GM23338 (cell line): ENCODE data around the gene HIVEP2. TPM values are rescaled to one million over a fixed set of nuclear protein-coding genes. Genes with fewer than 3 reads are reported as not detected.

Source experiments
- ATAC-seq: fragments of 200-7000 bp; cut with Tn5 transposase; 3 replicates; pipeline ENCODE4 v1.9.1; 2020
- DNase-seq: peaks from one replicate; pipeline ENCODE4 v3.0.0-alpha.2; 2015; ENCODE audit warnings: low spot score
- H2AFZ ChIP-seq: fragments of 200-600 bp; sonication (generic); 2 replicates; pipeline ENCODE4 v1.8.0; 2016; ENCODE audit warnings: antibody characterized with exemption, mild to moderate bottlenecking, moderate library complexity
- H3F3A ChIP-seq: fragments of 200-600 bp; sonication (generic); replicated peaks from 2 replicates; pipeline ENCODE4 v1.8.0; 2017; ENCODE audit warnings: antibody characterized with exemption, mixed run types, low read depth
- H3K27ac ChIP-seq: fragments of 200-600 bp; sonication (generic); 2 replicates; pipeline ENCODE4 v1.6.1; 2016; ENCODE audit warnings: low read depth
- H3K27me3 ChIP-seq: fragments of 200-600 bp; sonication (generic); 2 replicates; pipeline ENCODE4 v1.8.0; 2016; ENCODE audit warnings: mild to moderate bottlenecking, mixed run types, moderate library complexity; ENCODE audit not compliant: insufficient read depth
- H3K36me3 ChIP-seq: fragments of 200-600 bp; sonication (generic); 2 replicates; pipeline ENCODE4 v1.8.0; 2016; ENCODE audit warnings: mild to moderate bottlenecking; ENCODE audit not compliant: insufficient read depth
- H3K4me1 ChIP-seq: fragments of 200-600 bp; sonication (generic); 2 replicates; pipeline ENCODE4 v1.8.0; 2016; ENCODE audit warnings: mild to moderate bottlenecking, moderate library complexity; ENCODE audit not compliant: insufficient read depth
- H3K4me2 ChIP-seq: fragments of 200-600 bp; sonication (generic); 2 replicates; pipeline ENCODE4 v1.7.1; 2017; ENCODE audit warnings: mixed run types
- H3K4me3 ChIP-seq: fragments of 200-600 bp; sonication (generic); 2 replicates; pipeline ENCODE4 v1.6.1; 2016; ENCODE audit warnings: mixed run types
- H3K79me2 ChIP-seq: fragments of 200-600 bp; sonication (generic); replicated peaks from 2 replicates; pipeline ENCODE4 v1.8.0; 2017; ENCODE audit warnings: mild to moderate bottlenecking; ENCODE audit not compliant: insufficient read depth
- H3K9me2 ChIP-seq: fragments of 200-600 bp; sonication (generic); 2 replicates; pipeline ENCODE4 v1.8.0; 2017; ENCODE audit not compliant: insufficient read depth
- H4K20me1 ChIP-seq: fragments of 200-600 bp; sonication (generic); replicated peaks from 2 replicates; pipeline ENCODE4 v1.8.0; 2017; ENCODE audit warnings: mild to moderate bottlenecking; ENCODE audit not compliant: insufficient read depth
- H3K27ac Mint-ChIP-seq: 2 replicates; pipeline ENCODE4 v1.8.0; 2020; ENCODE audit warnings: inconsistent platforms, mild to moderate bottlenecking, moderate library complexity, mixed read lengths
- H3K27me3 Mint-ChIP-seq: 3 replicates; pipeline ENCODE4 v1.8.0; 2022; ENCODE audit warnings: low read depth, mild to moderate bottlenecking, moderate library complexity, mixed read lengths, inconsistent platforms; ENCODE audit not compliant: insufficient read depth, poor library complexity
- H3K36me3 Mint-ChIP-seq: 3 replicates; pipeline ENCODE4 v1.8.0; 2021; ENCODE audit warnings: low read depth, mild to moderate bottlenecking, inconsistent platforms, moderate library complexity, mixed read lengths
- H3K4me1 Mint-ChIP-seq: 3 replicates; pipeline ENCODE4 v1.8.0; 2020; ENCODE audit warnings: mild to moderate bottlenecking, inconsistent platforms, mixed read lengths
- H3K4me3 Mint-ChIP-seq: 3 replicates; pipeline ENCODE4 v1.8.0; 2021; ENCODE audit warnings: moderate library complexity, mild to moderate bottlenecking, inconsistent platforms, mixed read lengths
- H3K9me3 Mint-ChIP-seq: 3 replicates; pipeline ENCODE4 v1.8.0; 2020; ENCODE audit warnings: moderate library complexity, mild to moderate bottlenecking, inconsistent platforms, mixed read lengths
- NANOG ChIP-seq: IDR thresholded peaks from 2 replicates; pipeline ENCODE4 v1.6.1; 2016; ENCODE audit warnings: antibody characterized with exemption, borderline replicate concordance
- POLR2AphosphoS5 ChIP-seq: IDR thresholded peaks from 2 replicates; pipeline ENCODE4 v1.6.1; 2016; ENCODE audit warnings: antibody characterized with exemption, low read depth
- polyA plus RNA-seq: library from polyadenylated mRNA; unstranded; fragments of >200 nt; fragmentation: Nextera tagmentation; extraction: Ambion mirVana; gene quantifications from 2 replicates; pipeline ENCODE4 v1.2.1, GENCODE V29; 2016
- total RNA-seq: library from RNA; depleted of rRNA; stranded (reverse); fragments of >200 nt; shearing (Covaris generic); gene quantifications from 2 replicates; pipeline ENCODE4 v1.2.3, GENCODE V29; 2014
- TF ChIP-seq, protein P1 (sequence below): IDR thresholded peaks from one replicate; pipeline ENCODE4 v1.6.1; 2018; ENCODE audit warnings: antibody characterized with exemption; ENCODE audit not compliant: unreplicated experiment
- TF ChIP-seq, protein P2 (sequence below): fragments of 250-450 bp; sonication (Bioruptor Pico); IDR thresholded peaks from 2 replicates; pipeline ENCODE4 v1.5.0; 2020; ENCODE audit warnings: mild to moderate bottlenecking, moderate library complexity

The HIVEP2 gene
- total and polyA plus RNA-seq, 2 experiments from 2014 or later = 1.5 to 7.4 TPM

DNA sequence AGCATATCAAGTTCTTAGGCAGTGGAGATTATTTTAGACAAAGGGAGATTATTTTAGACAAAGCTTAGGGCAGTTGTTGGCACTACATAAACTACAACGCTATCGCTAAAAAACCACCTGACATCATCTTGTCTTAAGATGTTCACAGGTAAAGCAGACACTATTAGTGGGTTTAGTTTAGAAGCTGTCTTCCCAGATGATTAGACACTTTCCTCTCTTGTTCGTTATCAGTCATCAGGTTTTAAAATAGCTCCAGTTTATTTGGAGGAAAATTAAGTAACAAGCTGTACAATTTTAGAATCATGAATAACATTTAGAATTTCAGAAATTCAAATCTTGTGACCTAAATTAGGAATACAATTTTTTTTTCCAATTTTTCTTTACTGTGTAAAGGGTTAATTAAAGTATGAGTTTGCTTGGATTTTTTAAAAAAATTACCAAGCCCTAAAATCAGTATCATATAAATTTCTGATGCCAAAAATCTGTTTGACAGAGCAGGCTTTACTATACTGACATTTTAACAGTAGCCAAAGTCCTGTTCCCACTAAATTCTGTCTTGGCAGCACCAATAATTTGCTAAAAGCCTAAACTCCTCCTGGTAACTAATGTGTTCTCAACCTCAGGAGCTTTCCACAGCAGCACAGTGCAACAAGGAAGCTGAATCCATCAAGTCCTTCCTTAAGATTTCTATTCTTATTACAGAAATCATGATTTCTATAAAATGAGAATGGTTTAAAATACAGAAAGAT, 109.0 kb downstream of the HIVEP2 start (continued):
- TF ChIP-seq, protein P1, sequence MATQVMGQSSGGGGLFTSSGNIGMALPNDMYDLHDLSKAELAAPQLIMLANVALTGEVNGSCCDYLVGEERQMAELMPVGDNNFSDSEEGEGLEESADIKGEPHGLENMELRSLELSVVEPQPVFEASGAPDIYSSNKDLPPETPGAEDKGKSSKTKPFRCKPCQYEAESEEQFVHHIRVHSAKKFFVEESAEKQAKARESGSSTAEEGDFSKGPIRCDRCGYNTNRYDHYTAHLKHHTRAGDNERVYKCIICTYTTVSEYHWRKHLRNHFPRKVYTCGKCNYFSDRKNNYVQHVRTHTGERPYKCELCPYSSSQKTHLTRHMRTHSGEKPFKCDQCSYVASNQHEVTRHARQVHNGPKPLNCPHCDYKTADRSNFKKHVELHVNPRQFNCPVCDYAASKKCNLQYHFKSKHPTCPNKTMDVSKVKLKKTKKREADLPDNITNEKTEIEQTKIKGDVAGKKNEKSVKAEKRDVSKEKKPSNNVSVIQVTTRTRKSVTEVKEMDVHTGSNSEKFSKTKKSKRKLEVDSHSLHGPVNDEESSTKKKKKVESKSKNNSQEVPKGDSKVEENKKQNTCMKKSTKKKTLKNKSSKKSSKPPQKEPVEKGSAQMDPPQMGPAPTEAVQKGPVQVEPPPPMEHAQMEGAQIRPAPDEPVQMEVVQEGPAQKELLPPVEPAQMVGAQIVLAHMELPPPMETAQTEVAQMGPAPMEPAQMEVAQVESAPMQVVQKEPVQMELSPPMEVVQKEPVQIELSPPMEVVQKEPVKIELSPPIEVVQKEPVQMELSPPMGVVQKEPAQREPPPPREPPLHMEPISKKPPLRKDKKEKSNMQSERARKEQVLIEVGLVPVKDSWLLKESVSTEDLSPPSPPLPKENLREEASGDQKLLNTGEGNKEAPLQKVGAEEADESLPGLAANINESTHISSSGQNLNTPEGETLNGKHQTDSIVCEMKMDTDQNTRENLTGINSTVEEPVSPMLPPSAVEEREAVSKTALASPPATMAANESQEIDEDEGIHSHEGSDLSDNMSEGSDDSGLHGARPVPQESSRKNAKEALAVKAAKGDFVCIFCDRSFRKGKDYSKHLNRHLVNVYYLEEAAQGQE = no peak
- TF ChIP-seq NANOG (no peak), POLR2AphosphoS5 (no peak)

DNA sequence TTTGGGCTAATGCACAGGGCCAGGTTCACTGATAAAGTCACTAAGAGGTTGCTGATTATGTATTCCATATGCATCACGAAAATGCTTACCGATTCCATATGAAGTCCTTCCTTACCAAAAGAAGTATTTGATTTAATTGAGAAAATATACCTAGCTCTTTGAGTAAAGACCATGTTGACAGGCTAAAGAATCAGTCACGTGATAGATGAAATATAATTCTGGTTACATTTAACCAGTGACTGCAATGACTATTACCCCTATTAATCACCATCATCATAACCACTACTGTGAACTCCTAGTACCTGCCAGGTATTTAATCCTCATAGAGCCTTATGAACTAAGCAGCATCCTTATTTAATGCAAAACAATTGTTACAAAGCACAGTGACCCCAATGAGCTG, 110.1 kb downstream of the HIVEP2 start:
- H3F3A ChIP-seq = no peaks in the 10 kb centered on the region
- H3K79me2 ChIP-seq = peaks cover 5% of the 10 kb centered on the region; the same call in 1 of the 2 replicates
- no peaks in the 10 kb centered on the region for H3K9me3 Mint-ChIP-seq
- H3K36me3 ChIP-seq = no peaks in the 10 kb centered on the region
- no peak overlapping the region for H2AFZ ChIP-seq
- no peak for ATAC-seq
- no peak overlapping the region for H3K4me2 ChIP-seq
- H3K27ac ChIP-seq = no peak overlapping the region
- no peak for DNase-seq
- TF ChIP-seq, protein P2, sequence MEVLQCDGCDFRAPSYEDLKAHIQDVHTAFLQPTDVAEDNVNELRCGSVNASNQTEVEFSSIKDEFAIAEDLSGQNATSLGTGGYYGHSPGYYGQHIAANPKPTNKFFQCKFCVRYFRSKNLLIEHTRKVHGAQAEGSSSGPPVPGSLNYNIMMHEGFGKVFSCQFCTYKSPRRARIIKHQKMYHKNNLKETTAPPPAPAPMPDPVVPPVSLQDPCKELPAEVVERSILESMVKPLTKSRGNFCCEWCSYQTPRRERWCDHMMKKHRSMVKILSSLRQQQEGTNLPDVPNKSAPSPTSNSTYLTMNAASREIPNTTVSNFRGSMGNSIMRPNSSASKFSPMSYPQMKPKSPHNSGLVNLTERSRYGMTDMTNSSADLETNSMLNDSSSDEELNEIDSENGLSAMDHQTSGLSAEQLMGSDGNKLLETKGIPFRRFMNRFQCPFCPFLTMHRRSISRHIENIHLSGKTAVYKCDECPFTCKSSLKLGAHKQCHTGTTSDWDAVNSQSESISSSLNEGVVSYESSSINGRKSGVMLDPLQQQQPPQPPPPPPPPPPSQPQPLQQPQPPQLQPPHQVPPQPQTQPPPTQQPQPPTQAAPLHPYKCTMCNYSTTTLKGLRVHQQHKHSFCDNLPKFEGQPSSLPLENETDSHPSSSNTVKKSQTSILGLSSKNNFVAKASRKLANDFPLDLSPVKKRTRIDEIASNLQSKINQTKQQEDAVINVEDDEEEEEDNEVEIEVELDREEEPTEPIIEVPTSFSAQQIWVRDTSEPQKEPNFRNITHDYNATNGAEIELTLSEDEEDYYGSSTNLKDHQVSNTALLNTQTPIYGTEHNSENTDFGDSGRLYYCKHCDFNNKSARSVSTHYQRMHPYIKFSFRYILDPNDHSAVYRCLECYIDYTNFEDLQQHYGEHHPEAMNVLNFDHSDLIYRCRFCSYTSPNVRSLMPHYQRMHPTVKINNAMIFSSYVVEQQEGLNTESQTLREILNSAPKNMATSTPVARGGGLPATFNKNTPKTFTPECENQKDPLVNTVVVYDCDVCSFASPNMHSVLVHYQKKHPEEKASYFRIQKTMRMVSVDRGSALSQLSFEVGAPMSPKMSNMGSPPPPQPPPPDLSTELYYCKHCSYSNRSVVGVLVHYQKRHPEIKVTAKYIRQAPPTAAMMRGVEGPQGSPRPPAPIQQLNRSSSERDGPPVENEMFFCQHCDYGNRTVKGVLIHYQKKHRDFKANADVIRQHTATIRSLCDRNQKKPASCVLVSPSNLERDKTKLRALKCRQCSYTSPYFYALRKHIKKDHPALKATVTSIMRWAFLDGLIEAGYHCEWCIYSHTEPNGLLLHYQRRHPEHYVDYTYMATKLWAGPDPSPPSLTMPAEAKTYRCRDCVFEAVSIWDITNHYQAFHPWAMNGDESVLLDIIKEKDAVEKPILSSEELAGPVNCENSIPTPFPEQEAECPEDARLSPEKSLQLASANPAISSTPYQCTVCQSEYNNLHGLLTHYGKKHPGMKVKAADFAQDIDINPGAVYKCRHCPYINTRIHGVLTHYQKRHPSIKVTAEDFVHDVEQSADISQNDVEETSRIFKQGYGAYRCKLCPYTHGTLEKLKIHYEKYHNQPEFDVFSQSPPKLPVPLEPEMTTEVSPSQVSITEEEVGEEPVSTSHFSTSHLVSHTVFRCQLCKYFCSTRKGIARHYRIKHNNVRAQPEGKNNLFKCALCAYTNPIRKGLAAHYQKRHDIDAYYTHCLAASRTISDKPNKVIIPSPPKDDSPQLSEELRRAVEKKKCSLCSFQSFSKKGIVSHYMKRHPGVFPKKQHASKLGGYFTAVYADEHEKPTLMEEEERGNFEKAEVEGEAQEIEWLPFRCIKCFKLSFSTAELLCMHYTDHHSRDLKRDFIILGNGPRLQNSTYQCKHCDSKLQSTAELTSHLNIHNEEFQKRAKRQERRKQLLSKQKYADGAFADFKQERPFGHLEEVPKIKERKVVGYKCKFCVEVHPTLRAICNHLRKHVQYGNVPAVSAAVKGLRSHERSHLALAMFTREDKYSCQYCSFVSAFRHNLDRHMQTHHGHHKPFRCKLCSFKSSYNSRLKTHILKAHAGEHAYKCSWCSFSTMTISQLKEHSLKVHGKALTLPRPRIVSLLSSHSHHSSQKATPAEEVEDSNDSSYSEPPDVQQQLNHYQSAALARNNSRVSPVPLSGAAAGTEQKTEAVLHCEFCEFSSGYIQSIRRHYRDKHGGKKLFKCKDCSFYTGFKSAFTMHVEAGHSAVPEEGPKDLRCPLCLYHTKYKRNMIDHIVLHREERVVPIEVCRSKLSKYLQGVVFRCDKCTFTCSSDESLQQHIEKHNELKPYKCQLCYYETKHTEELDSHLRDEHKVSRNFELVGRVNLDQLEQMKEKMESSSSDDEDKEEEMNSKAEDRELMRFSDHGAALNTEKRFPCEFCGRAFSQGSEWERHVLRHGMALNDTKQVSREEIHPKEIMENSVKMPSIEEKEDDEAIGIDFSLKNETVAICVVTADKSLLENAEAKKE (CRISPR knock-in tag) = no peak
- no peak overlapping the region for H3K27ac Mint-ChIP-seq
- H3K4me1 Mint-ChIP-seq = peaks cover 5% of the 10 kb centered on the region; the same call in 2 of the 3 replicates
- H3K36me3 Mint-ChIP-seq = no peaks in the 10 kb centered on the region
- H3K4me3 Mint-ChIP-seq = no peak overlapping the region
- no peaks in the 10 kb centered on the region for H3K27me3 Mint-ChIP-seq
- H3K4me3 ChIP-seq = no peak overlapping the region
- H3K27me3 ChIP-seq = no peaks in the 10 kb centered on the region
- H3K4me1 ChIP-seq = no peaks in the 10 kb centered on the region
- no peaks in the 10 kb centered on the region for H3K9me2 ChIP-seq
- no peaks in the 10 kb centered on the region; the same call in 1 of the 2 replicates for H4K20me1 ChIP-seq
